H1 (cell line): ENCODE measurements around the gene CLASP2.

Experiments used
- BRCA1 ChIP-seq: IDR thresholded peaks from 2 replicates; pipeline ENCODE4 v1.6.1; 2012; ENCODE audit warnings: low read depth, low read length, improper control_type of control experiment
- CHD2 ChIP-seq: IDR thresholded peaks from 2 replicates; pipeline ENCODE4 v1.6.1; 2012; ENCODE audit warnings: low read length, improper control_type of control experiment
- CTCF ChIP-seq, 3 experiments: IDR thresholded peaks; 1 replicate in 2 of 3; 2 replicates in 1 of 3; pipeline versions ENCODE4 v1.5.1 to v1.6.1; 2011; ENCODE audit warnings: low read length in 3 of 3, mild to moderate bottlenecking in 3 of 3, inconsistent platforms in 2 of 3, low read depth in 1 of 3, moderate library complexity in 1 of 3; ENCODE audit not compliant: insufficient read depth in 1 of 3; ENCODE audit errors: control extremely low read depth in 1 of 3
- EZH2 ChIP-seq: fragments of 200-600 bp; sonication (generic); IDR thresholded peaks from 2 replicates; pipeline ENCODE4 v1.7.1; 2012; ENCODE audit warnings: low read depth, mild to moderate bottlenecking, moderate library complexity, low read length, inconsistent platforms; ENCODE audit not compliant: severe bottlenecking
- GABPA ChIP-seq: IDR thresholded peaks from 2 replicates; pipeline ENCODE4 v1.6.1; 2011; ENCODE audit warnings: mild to moderate bottlenecking, low read length, moderate library complexity, borderline replicate concordance; ENCODE audit not compliant: insufficient read depth
- SIN3A ChIP-seq, 2 experiments: IDR thresholded peaks in 1 of 2; conservative IDR thresholded peaks in 1 of 2; 2 replicates each; pipeline ENCODE4 v1.6.1; 2011 to 2012; ENCODE audit warnings: low read length in 2 of 2, improper control_type of control experiment in 1 of 2, low read depth in 1 of 2, mild to moderate bottlenecking in 1 of 2
- TCF12 ChIP-seq: IDR thresholded peaks from 2 replicates; pipeline ENCODE4 v1.6.1; 2011; ENCODE audit warnings: low read depth, mild to moderate bottlenecking, low read length
- YY1 ChIP-seq: IDR thresholded peaks from 2 replicates; pipeline ENCODE4 v1.6.1; 2011; ENCODE audit warnings: low read depth, mild to moderate bottlenecking, low read length

GRCh38 chr3:33645060-33645647 is 72.9 kb downstream of the CLASP2 start:
- TF ChIP-seq TCF12 = no peak
- TF ChIP-seq YY1 = no peak
- TF ChIP-seq BRCA1 = no peak
- TF ChIP-seq CTCF (IDR thresholded peaks at IDR 0.05; ENCODE audit: control extremely low read depth in 1 of 3, insufficient read depth in 1 of 3, low read depth in 1 of 3, low read length in 3 of 3) = no peak
- TF ChIP-seq EZH2 = no peak
- no peak for TF ChIP-seq SIN3A (conservative IDR thresholded peaks at IDR 0.05 in 1 of 2, IDR thresholded peaks at IDR 0.05 in 1 of 2; ENCODE audit: low read depth in 1 of 2, low read length in 2 of 2)
- no peak for TF ChIP-seq GABPA
- no peak for TF ChIP-seq CHD2
